HG02943 (cell line): ENCODE data around the gene ARL15.

ENCODE experiments used
- ATAC-seq: cut with Tn5 transposase; IDR thresholded peaks from one replicate; pipeline ENCODE4 v1.9.1; 2021; ENCODE audit warnings: mild to moderate bottlenecking, low read depth, moderate library complexity; ENCODE audit not compliant: unreplicated experiment

ARL15 gene

DNA sequence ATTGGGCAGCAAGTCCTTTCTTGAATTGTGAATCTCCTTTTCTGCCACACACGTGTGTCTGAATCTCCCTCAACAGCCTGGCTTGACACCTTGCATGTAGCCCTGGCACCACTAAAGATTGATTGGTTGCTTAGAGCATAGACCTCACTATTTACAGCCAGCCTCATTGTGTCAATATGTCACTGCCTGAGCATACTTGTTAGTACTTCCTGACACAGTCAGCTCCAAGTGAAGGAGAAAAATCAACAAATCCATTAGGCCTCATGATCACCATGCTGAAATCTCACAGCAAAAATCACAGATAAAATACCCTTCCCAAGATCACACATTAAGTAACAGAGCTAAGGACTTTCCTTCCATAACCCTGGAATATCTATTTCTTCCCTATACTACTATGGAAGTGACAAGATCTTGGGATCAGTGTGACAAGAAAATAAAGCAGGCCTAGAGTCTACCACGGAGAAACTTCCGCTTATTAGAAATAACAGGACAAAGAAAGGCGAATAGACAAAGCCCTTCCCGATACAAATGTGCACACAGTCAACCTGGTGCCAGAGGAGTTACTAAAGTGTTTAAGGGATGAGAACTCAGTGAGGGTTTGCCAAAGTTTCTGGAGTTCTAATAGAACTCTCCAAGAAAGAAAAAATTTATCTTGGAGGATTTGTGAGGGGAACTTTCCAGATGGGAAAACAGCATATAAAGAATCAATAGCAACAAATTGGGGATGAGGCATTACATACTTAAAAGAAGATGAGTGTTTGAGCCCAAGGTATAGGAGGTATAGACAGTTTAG lies 5.6 kb upstream of the ARL15 start:
- no peak for ATAC-seq

DNA sequence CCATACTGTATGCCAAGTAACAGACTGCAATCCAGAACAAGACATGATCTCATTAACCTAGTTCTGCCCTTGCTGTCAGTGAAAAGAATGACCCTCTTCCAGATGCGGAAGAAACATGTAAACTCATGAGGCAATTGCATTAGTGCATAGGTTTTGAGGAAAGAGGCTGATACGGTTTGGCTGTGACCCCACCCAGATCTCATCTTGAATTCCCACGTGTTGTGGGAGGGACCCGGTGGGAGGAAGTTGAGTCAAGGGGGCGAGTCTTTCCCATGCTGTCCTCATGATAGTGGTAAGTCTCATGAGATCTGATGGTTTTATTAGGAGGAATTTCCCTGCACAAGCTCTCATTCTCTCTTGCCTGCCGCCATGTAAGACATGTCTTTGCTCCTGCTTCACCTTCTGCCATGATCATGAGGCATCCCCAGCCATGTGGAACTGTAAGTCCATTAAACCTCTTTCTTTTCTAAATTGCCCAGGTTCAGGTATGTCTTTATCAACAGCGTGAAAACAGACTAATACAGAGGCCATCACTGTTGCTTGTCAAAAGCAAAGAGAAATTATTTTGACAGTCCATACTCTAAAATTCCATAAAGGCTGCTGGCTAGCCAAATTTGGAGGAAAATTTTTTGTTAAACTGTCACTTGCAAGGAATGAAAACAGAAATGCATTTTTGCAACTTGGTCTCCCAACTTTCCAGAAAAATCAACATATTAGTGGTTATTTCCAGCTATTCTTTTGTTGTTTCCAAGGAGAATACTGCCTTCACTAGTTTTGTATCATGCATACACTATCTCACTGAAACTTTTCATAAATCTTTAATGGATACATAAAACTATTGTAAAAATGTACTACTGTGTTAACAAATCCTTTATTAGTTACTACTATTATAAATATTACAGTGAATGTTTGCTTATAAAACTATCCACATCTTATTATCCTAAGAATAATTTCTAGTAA lies 3.2 kb upstream of the ARL15 start:
- no peak for ATAC-seq

DNA sequence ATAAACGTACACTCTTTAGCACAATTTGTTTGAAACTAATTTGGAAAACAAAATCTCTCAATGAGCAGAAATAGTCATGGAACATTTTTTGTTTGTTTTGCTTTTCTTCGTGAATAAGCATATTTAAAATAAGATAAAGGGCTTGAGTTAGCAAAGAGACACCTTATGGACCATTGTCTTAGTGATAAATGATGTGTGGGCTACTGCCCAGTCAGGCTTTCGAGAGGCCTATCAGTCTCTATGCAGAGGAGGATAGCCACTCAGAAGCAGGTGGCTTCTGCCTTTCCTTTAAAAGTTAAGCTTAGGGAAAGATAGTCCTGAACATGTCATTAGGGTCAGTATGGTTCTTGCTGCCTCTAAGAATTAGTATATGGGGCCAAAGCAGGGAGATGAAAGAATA lies 2.1 kb upstream of the ARL15 start:
- ATAC-seq, result no peak

- ATAC-seq, result no peak
Measured at GRCh38 chr5:54311176-54311677, 854 bp upstream of the ARL15 start.

- ATAC-seq, result peak; percentile 19
Measured at GRCh38 chr5:54309691-54310432, 511 bp downstream of the ARL15 start.

GRCh38 chr5:54309276-54309675 lies 1.1 kb downstream of the ARL15 start:
- ATAC-seq, result no peak

GRCh38 chr5:54307583-54307982 lies 2.8 kb downstream of the ARL15 start:
- ATAC-seq, result no peak

DNA sequence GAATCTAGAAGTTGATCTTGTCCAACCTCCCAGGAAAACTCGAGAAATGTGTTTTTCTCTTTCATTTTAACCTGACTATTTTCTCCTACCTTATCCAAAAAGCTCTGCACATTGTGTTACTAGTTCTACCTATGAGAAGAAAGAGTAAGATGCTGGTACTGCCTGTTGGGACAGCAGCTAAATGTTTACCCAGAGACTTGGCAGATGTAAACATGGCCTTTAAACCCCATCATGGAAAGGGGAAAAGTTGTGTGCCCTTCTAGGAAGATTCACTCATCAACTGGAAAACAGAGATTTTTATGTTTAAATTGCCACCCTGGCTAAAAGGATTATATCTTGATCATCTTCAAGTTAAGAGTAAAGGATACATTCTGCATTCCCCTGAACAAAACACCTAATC lies 3.5 kb downstream of the ARL15 start:
- no peak for ATAC-seq

- ATAC-seq, result no peak
Measured at GRCh38 chr5:54305737-54306136, 4.6 kb downstream of the ARL15 start.

DNA sequence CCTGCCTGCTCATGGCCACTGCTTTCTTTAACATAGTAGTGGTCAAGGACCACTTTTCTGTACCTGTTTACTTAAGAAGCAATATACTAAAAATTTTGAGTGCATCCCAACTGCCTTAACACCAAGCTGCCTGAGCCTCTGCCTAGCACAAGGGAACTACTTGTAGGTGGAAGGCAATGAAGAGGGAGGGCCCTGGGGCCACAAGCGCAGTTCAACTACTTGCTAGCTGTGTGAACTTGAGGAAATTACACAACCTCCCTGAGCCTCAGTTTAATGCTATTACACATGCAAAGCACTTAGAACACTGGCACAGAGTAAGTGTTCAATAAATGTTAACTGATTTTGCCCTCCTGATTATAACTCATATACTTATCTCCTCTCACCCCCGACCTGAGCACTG lies 6.3 kb downstream of the ARL15 start:
- no peak for ATAC-seq

DNA sequence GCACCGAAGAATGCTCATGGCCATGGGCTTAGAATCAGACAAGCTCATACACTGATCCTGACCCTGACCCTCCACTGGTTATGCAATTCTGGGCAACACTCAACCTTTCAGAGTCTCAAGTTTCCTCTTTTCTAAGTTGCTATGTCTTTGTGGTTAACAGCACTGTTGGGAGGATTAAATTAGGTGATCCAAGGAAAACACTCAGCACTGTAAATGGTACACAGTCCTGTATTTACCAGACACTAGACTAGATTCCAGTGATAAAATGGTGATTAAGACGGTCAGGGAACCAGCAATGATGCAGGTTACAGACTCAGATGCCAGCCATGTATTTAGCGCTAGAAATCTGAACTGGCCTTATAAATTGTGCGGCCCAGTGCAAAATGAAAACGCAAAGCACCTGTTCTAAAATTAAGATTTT lies 8.1 kb downstream of the ARL15 start:
- no peak for ATAC-seq

DNA sequence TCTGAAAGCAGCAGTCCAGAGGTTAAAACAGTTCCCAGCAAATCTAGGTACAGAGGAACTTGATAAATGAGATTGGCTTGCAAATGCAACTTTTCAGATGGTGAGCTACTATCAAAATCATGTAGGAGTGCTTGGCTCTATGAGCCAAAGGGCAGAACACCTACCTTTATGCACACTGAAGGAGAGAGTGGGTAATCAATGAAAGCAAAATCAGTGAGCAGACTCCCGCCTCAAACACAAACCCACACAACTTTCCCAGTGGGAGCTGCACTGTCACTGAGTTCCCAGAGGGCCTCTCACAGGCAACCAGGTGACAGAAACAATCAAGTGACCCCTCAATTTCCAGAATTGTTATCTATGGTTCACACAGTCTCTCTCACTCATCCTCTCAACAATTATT lies 8.5 kb downstream of the ARL15 start:
- no peak for ATAC-seq

GRCh38 chr5:54301220-54301619 lies 9.2 kb downstream of the ARL15 start:
- no peak for ATAC-seq

GRCh38 chr5:54298947-54299346 lies 11.4 kb downstream of the ARL15 start:
- ATAC-seq, result no peak

DNA sequence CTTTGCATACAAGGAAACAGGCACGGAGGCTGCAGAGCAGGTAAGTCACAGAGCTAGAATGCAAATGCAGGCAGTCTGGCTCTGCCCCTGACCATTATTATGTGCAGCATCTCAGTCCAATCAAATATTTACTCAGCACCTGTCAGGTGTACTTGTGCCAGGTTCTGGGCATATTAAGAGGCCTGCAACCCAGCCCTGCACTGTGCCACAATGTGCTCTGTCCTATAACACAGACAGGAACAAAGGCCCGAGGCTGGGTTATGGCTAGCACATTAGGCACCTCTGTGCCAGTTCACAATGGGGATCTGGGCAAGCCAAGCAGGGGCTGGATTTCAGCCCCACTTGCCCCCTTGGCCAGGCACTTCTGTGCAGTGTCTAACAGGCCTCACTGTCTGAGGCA lies 14.0 kb downstream of the ARL15 start:
- no peak for ATAC-seq

DNA sequence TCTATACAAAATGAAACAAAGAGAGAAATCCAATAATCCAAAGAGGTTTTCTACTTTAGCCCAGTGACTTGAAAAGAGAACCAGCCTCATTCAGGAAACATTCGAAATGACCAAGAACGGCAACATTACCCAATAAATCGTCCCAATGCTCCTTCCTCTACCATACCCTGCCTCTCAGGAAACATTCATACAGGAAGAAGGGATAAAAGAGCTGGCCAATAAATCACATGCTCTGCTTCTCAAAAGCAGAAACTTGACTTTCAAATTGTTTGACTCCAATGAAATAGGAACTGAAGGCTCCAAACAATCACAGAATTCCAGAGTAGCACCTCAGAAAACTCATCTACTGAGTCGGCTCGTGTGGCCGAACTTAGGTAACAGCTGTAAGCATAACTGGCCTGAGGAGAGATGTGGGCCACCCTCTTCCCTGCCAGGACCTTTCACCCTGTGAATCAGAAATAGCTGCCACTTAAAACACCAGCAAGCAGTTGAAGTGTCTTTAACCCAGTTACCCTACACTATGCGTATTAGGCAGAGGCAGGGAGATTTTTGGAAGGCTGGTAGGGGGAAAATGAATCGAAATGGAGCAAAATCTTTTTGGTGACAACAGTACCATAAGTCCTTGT lies 14.6 kb downstream of the ARL15 start:
- ATAC-seq, result no peak

- no peak for ATAC-seq
Measured at GRCh38 chr5:54294097-54294667, 16.2 kb downstream of the ARL15 start.

- ATAC-seq, result no peak
Measured at GRCh38 chr5:54292866-54293265, 17.5 kb downstream of the ARL15 start.

GRCh38 chr5:54291498-54291897 lies 18.9 kb downstream of the ARL15 start:
- no peak for ATAC-seq

DNA sequence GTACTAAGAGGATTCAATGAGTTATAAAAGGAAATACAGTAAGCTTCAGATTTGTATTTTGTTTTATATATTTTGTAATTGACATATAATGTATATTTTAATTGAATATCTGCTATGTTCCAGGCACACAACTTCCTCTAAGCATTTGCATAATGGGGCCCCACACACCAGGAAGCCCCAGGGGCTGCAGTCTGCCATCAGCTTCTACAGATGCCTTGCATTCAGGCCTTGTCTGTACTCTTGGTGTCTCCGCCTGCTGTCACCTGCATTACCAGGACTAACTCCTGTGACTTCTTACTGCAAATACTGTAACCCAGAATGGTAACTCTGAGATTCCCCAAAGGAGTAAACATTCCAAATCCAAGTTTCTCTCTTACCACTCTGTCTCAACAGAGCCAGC lies 20.6 kb downstream of the ARL15 start:
- ATAC-seq, result no peak
